SIG-M5 treated with dmso at 0.1 percent for 504 hours (cell line): ENCODE measurements around the gene FIS1.
"Not testable (repeated sequence)": the region's sequence is repeated elsewhere in the genome, so short reads cannot be mapped to it uniquely, and the experiment has no call there.

Source experiments
- DNase-seq: peaks from one replicate; lab custom pipeline; 2025; ENCODE audit not compliant: unreplicated experiment; lab: John Stamatoyannopoulos, UW

The FIS1 gene

GRCh38 chr7:101244375-101245146, at the start of gene FIS1:
Gene FIS1, minus strand, starts transcription at chr7:101245081. Its CDS starts 77 bp downstream, at chr7:101245004.
- DNase-seq = peak; percentile 89

GRCh38 chr7:101294039-101294831, 49.4 kb upstream of the FIS1 start:
- DNase-seq = no peak

GRCh38 chr7:101293069-101294021, 48.5 kb upstream of the FIS1 start:
- DNase-seq = not testable (repeated sequence)

GRCh38 chr7:101292566-101292965, 47.7 kb upstream of the FIS1 start:
- not testable (repeated sequence) for DNase-seq

- DNase-seq = peak; percentile 20
These were observed 45.5 kb upstream of the FIS1 start for GRCh38 chr7:101290186-101291037.

- DNase-seq = not testable (repeated sequence)
These were observed 44.8 kb upstream of the FIS1 start for GRCh38 chr7:101289687-101290086.

- no peak for DNase-seq
These were observed 43.6 kb upstream of the FIS1 start for GRCh38 chr7:101288439-101288838.

GRCh38 chr7:101287032-101287431, 42.2 kb upstream of the FIS1 start:
- no peak for DNase-seq

- not testable (repeated sequence) for DNase-seq
These were observed 41.0 kb upstream of the FIS1 start for GRCh38 chr7:101285880-101286279.

GRCh38 chr7:101285171-101285570, 40.3 kb upstream of the FIS1 start:
- no peak for DNase-seq

GRCh38 chr7:101280912-101281311, 36.0 kb upstream of the FIS1 start:
- DNase-seq = not testable (repeated sequence)

- DNase-seq = no peak
These were observed 33.8 kb upstream of the FIS1 start for GRCh38 chr7:101278461-101279292.

- no peak for DNase-seq
These were observed 32.3 kb upstream of the FIS1 start for GRCh38 chr7:101277155-101277554.

GRCh38 chr7:101273206-101273605, 28.3 kb upstream of the FIS1 start:
- DNase-seq = no peak

GRCh38 chr7:101271021-101271420, 26.1 kb upstream of the FIS1 start:
- DNase-seq = no peak

- no peak for DNase-seq
These were observed 24.8 kb upstream of the FIS1 start for GRCh38 chr7:101269664-101270063.

- no peak for DNase-seq
These were observed 21.0 kb upstream of the FIS1 start for GRCh38 chr7:101265622-101266516.

GRCh38 chr7:101264102-101264706, 19.3 kb upstream of the FIS1 start:
- not testable (repeated sequence) for DNase-seq
